PC-3 (cell line): ENCODE data around the gene PRMT6. TPM values are rescaled to one million over a fixed set of nuclear protein-coding genes. Genes with fewer than 3 reads are reported as not detected.
"Not testable (repeated sequence)": the region's sequence is repeated elsewhere in the genome, so short reads cannot be mapped to it uniquely, and the experiment has no call there.

Experiments
- ATAC-seq: fragments of 200-7000 bp; cut with Tn5 transposase; 2 replicates; pipeline ENCODE4 v1.9.1; 2020; ENCODE audit warnings: mild to moderate bottlenecking, moderate library complexity
- BruUV-seq: library from RNA; stranded (reverse); fragments of 400-500 nt; replicated peaks from 2 replicates; lab custom pipeline; 2021; lab: Mats Ljungman, UMichigan
- CTCF ChIA-PET: fragments of 300-600 bp; sonication (Branson Sonifier 250); formaldehyde crosslinking; loops from one replicate; lab custom pipeline; 2022; ENCODE audit warnings: antibody characterized with exemption; lab: Charles Lee
- POLR2A ChIA-PET: fragments of 300-600 bp; sonication (Branson Sonifier 250); formaldehyde crosslinking; loops from one replicate; lab custom pipeline; 2022; ENCODE audit warnings: antibody characterized with exemption; ENCODE audit not compliant: unreplicated experiment; lab: Charles Lee
- DNase-seq: peaks from one replicate; pipeline ENCODE4 v3.0.0-alpha.2; 2015
- H2AFZ ChIP-seq: fragments of 300-600 bp; sonication (generic); 2 replicates; pipeline ENCODE4 v1.6.0; 2016; ENCODE audit warnings: antibody characterized with exemption, low read length
- H3F3A ChIP-seq: fragments of 300-600 bp; sonication (generic); one replicate; pipeline ENCODE4 v1.6.0; 2017; ENCODE audit warnings: antibody characterized with exemption, low read length, control low read depth, mild to moderate bottlenecking; ENCODE audit not compliant: unreplicated experiment
- H3K27ac ChIP-seq: fragments of 300-600 bp; sonication (generic); 2 replicates; pipeline ENCODE4 v1.5.1; 2016; ENCODE audit warnings: mild to moderate bottlenecking, low read length
- H3K27me3 ChIP-seq: fragments of 300-600 bp; sonication (generic); 2 replicates; pipeline ENCODE4 v1.6.1; 2016; ENCODE audit warnings: low read length, mixed read lengths
- H3K36me3 ChIP-seq: fragments of 300-600 bp; sonication (generic); 2 replicates; pipeline ENCODE4 v1.6.1; 2016; ENCODE audit warnings: low read depth, mixed run types, low read length, mixed read lengths
- H3K4me1 ChIP-seq: fragments of 300-600 bp; sonication (generic); 2 replicates; pipeline ENCODE4 v1.5.1; 2016; ENCODE audit warnings: low read length; ENCODE audit not compliant: insufficient read depth
- H3K4me2 ChIP-seq: fragments of 300-600 bp; sonication (generic); 2 replicates; pipeline ENCODE4 v1.6.0; 2016; ENCODE audit warnings: low read length
- H3K4me3 ChIP-seq: fragments of 300-600 bp; sonication (generic); 2 replicates; pipeline ENCODE4 v1.5.1; 2016; ENCODE audit warnings: mild to moderate bottlenecking, low read length, mixed read lengths
- H3K79me2 ChIP-seq: fragments of 300-600 bp; sonication (generic); 2 replicates; pipeline ENCODE4 v1.6.1; 2017; ENCODE audit warnings: low read length, mixed read lengths
- H3K9ac ChIP-seq: fragments of 300-600 bp; sonication (generic); 2 replicates; pipeline ENCODE4 v1.6.0; 2016; ENCODE audit warnings: mild to moderate bottlenecking, low read length
- H3K9me2 ChIP-seq: fragments of 300-600 bp; sonication (generic); replicated peaks from 2 replicates; pipeline ENCODE4 v1.6.1; 2016; ENCODE audit warnings: mixed run types, low read length, mixed read lengths
- H3K9me3 ChIP-seq: fragments of 300-600 bp; sonication (generic); 2 replicates; pipeline ENCODE4 v1.6.1; 2016; ENCODE audit warnings: low read length, mixed read lengths
- H4K20me1 ChIP-seq: fragments of 300-600 bp; sonication (generic); 2 replicates; pipeline ENCODE4 v1.6.1; 2016; ENCODE audit warnings: low read length, mixed read lengths
- EZH2 ChIP-seq: fragments of 300-600 bp; sonication (generic); IDR thresholded peaks from one replicate; pipeline ENCODE4 v1.6.1; 2017; ENCODE audit warnings: antibody characterized with exemption, mild to moderate bottlenecking, low read length; ENCODE audit not compliant: unreplicated experiment
- EZH2phosphoT487 ChIP-seq: fragments of 300-600 bp; sonication (generic); IDR thresholded peaks from 2 replicates; pipeline ENCODE4 v1.6.1; 2018; ENCODE audit warnings: mild to moderate bottlenecking, antibody characterized with exemption, low read length, borderline replicate concordance
- intact Hi-C: fragments of 100-400 bp; cut with micrococcal nuclease; formaldehyde crosslinking; loops from 2 replicates; pipeline ENCODE4 v1.9.0; 2023
- total RNA-seq: library from RNA; depleted of rRNA; stranded (reverse); fragments of >200 nt; gene quantifications from 2 replicates; pipeline ENCODE4 v1.2.3, GENCODE V29; 2014
- TF ChIP-seq, protein P1 (sequence below): fragments of 300-600 bp; sonication (generic); conservative IDR thresholded peaks from 2 replicates; pipeline ENCODE4 v1.5.1; 2017; ENCODE audit warnings: antibody characterized with exemption, low read depth, mild to moderate bottlenecking, low read length

PRMT6 gene
- total RNA-seq, 1 experiment from 2014 or later: 20.7 TPM

DNA sequence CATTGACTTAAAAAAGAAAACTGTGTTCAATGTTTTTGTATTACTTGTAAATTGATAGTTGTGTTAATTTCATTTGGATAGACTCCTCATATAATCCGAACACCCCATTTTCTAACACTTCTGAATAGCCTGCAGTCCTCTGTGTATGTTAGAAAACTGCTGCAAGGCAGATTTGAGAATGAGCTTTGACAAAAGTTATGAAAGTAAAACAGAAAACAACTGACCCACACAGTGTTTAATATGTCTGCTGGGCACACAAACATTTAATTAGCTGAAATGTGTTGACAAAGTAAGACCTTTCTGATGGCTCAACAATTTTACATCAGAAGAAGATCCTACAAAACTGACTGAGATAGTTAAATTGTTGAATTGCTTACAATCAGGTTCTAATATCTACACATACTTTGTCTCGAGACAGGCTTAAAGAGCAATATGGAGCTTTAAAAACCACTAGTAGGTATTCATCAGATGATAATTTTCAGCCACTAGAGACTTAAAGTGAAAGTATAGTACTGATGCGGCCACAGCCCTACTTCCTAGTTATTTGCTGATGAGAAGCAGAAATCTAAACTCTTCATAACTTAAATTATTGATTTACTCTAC, 40.0 kb upstream of the PRMT6 start:
- CTCF ChIA-PET: no interaction called here
- Histone ChIP-seq H3K9ac (no peak overlapping the region), H2AFZ (peak overlapping the region; percentile 39), H3K9me3 (no peaks in the 10 kb centered on the region), H3K4me3 (no peak overlapping the region), H3F3A (no peaks in the 10 kb centered on the region), H3K9me2 (no peaks in the 10 kb centered on the region), H3K36me3 (no peaks in the 10 kb centered on the region), H4K20me1 (no peaks in the 10 kb centered on the region), H3K79me2 (no peaks in the 10 kb centered on the region), H3K27me3 (no peaks in the 10 kb centered on the region), H3K4me2 (no peak overlapping the region), H3K4me1 (peaks cover 9% of the 10 kb centered on the region), H3K27ac (no peak overlapping the region)
- DNase-seq (no peak), ATAC-seq (no peak)
- POLR2A ChIA-PET: no interaction called here
- no peak for TF ChIP-seq EZH2
- TF ChIP-seq, protein P1, sequence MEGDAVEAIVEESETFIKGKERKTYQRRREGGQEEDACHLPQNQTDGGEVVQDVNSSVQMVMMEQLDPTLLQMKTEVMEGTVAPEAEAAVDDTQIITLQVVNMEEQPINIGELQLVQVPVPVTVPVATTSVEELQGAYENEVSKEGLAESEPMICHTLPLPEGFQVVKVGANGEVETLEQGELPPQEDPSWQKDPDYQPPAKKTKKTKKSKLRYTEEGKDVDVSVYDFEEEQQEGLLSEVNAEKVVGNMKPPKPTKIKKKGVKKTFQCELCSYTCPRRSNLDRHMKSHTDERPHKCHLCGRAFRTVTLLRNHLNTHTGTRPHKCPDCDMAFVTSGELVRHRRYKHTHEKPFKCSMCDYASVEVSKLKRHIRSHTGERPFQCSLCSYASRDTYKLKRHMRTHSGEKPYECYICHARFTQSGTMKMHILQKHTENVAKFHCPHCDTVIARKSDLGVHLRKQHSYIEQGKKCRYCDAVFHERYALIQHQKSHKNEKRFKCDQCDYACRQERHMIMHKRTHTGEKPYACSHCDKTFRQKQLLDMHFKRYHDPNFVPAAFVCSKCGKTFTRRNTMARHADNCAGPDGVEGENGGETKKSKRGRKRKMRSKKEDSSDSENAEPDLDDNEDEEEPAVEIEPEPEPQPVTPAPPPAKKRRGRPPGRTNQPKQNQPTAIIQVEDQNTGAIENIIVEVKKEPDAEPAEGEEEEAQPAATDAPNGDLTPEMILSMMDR: no peak
- no peak for TF ChIP-seq EZH2phosphoT487
- intact Hi-C loops: no loop called here
- no TSS peak for BruUV-seq

DNA sequence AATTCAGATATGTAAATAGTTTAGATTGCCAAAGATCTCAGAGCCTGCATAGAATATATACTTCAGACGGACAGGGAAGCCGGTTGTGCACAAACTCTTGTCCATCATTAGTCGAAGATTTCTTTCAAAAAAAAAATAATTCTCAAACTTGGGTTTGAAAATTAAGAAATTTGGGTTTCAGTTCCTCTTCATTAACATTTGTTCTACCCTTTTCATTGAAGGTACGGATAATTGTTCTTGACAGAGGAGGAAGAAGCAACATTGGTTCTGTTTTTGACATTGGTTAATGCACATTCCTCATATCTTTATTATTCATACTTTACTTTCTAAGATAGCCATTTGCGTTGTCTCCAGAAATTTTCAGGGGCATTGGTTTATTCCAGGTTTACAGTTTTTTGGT, 38.0 kb upstream of the PRMT6 start:
- no peak for ATAC-seq
- Histone ChIP-seq H3K9ac (no peak overlapping the region), H3K9me3 (no peaks in the 10 kb centered on the region), H3K4me1 (peaks cover 9% of the 10 kb centered on the region), H3K4me3 (no peak overlapping the region), H3K27ac (no peak overlapping the region), H3F3A (no peaks in the 10 kb centered on the region), H2AFZ (no peak overlapping the region), H3K79me2 (no peaks in the 10 kb centered on the region), H4K20me1 (no peaks in the 10 kb centered on the region), H3K27me3 (no peaks in the 10 kb centered on the region), H3K9me2 (no peaks in the 10 kb centered on the region), H3K4me2 (no peak overlapping the region), H3K36me3 (no peaks in the 10 kb centered on the region)
- ChIA-PET POLR2A (no interaction called here), CTCF (no interaction called here)
- no peak for DNase-seq
- TF ChIP-seq EZH2 (no peak), EZH2phosphoT487 (no peak)
- TF ChIP-seq, protein P1: no peak
- intact Hi-C loops: no loop called here
- no TSS peak for BruUV-seq

GRCh38 chr1:107019166-107019565, 37.3 kb upstream of the PRMT6 start:
- TF ChIP-seq, protein P1: no peak
- TF ChIP-seq EZH2 (no peak), EZH2phosphoT487 (no peak)
- intact Hi-C loops: no loop called here
- ATAC-seq: peak; percentile 55
- Histone ChIP-seq H3K79me2 (no peaks in the 10 kb centered on the region), H3K36me3 (no peaks in the 10 kb centered on the region), H3K4me3 (no peak overlapping the region), H3F3A (no peaks in the 10 kb centered on the region), H3K4me2 (peak overlapping the region; percentile 24), H3K27me3 (no peaks in the 10 kb centered on the region), H3K27ac (no peak overlapping the region), H3K9me2 (no peaks in the 10 kb centered on the region), H3K9ac (no peak overlapping the region), H4K20me1 (no peaks in the 10 kb centered on the region), H3K4me1 (peaks cover 9% of the 10 kb centered on the region), H3K9me3 (no peaks in the 10 kb centered on the region), H2AFZ (peak overlapping the region; percentile 17; the same call in 1 of the 2 replicates)
- CTCF ChIA-PET: no interaction called here
- peak; percentile 54 for DNase-seq
- no TSS peak for BruUV-seq
- POLR2A ChIA-PET: no interaction called here

DNA sequence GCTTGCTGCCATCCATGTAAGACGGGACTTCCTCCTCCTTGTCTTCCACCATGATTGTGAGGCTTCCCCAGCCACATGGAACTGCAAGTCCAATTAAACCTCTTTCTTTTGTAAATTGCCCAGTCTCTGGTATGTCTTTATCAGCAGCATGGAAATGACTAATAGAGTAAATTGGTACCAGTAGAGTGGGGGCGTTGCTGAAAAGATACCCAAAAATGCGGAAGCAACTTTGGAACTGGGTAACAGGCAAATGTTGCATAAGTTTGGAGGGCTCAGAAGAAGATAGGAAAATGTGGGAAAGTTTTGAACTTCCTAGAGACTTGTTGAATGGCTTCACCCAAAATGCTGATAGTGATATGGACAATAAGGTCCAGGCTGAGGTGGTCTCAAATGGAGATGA, 17.6 kb upstream of the PRMT6 start:
- H4K20me1 ChIP-seq, DNase-seq, intact Hi-C loops, H3K27ac ChIP-seq, H2AFZ ChIP-seq, BruUV-seq, H3K4me1 ChIP-seq, POLR2A ChIA-PET, CTCF ChIA-PET, H3K9me2 ChIP-seq, H3K36me3 ChIP-seq, ATAC-seq, H3K9me3 ChIP-seq, H3F3A ChIP-seq, H3K4me2 ChIP-seq, H3K9ac ChIP-seq, H3K27me3 ChIP-seq, H3K4me3 ChIP-seq, H3K79me2 ChIP-seq: not testable (repeated sequence)
